NCI-H2029 (cell line): ENCODE results near the gene RBM25.
"Not testable (repeated sequence)": the region's sequence is repeated elsewhere in the genome, so short reads cannot be mapped to it uniquely, and the experiment has no call there.

Source experiments
- DNase-seq: peaks from one replicate; lab custom pipeline; 2025; lab: John Stamatoyannopoulos, UW

The RBM25 gene

GRCh38 chr14:73058224-73058921, at the start of gene RBM25:
Gene RBM25, plus strand, starts transcription at chr14:73058534. Its CDS starts 13,108 bp downstream, at chr14:73071642.
- DNase-seq = peak; percentile 92

- not testable (repeated sequence) for DNase-seq
Measured at GRCh38 chr14:73011189-73011588, 47.1 kb upstream of the RBM25 start.

- no peak for DNase-seq
Measured at GRCh38 chr14:73014105-73014504, 44.2 kb upstream of the RBM25 start.

DNA sequence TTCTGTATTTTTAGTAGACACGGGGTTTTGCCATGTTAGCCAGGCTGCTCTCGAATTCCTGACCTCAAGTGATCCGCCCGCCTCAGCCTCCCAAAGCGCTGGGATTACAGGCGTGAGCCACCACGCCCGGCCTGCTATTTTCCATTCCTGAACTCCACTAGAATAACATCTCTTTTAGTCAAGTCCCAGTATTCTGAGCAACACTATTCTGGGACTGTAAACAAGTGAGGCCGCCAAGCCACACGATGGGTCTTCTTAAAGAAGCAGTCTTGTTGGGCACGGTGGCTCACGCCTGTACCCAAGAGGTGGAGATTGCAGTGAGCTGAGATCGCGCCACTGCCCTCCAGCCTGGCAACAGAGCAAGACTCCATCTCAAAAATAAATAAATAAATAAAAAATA, 42.8 kb upstream of the RBM25 start:
- not testable (repeated sequence) for DNase-seq

DNA sequence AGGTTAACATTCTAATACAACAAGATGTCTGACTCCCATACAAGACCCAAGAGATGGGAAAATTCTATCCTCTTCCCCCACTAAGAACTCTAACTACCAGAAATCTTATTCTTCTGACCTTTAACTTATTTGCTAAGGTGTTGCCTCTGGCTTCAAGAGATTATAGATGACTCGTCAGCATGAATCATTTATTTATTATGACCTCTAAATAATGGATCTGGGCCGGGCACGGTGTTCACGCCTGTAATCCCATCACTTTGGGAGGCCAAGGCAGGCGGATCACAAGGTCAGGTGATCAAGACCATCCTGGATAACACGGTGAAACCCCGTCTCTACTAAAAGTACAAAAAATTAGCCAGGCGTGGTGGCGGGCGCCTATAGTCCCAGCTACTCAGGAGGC, 42.3 kb upstream of the RBM25 start:
- not testable (repeated sequence) for DNase-seq

GRCh38 chr14:73022051-73022450, 36.3 kb upstream of the RBM25 start:
- no peak for DNase-seq

DNA sequence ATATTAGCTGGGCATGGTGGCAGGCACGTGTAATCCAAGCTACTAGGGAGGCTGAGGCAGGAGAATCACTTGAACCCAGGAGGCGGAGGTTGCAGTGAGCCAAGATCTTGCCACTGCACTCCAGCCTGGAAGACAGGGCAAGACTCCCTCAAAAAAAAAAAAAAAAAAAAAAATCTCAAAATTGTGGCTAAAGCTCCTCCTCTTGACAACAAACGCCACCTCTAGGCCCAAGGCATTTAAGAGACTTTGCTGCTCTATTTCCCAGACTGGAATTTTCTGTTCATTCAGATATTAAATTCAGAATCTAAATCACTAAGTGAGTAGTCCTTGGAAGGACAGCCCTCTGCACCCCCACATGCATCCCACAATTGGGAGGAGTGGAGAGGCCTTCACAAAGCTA, 32.8 kb upstream of the RBM25 start:
- no peak for DNase-seq

GRCh38 chr14:73026243-73026844, 32.0 kb upstream of the RBM25 start:
- no peak for DNase-seq

GRCh38 chr14:73026845-73027542, 31.3 kb upstream of the RBM25 start, which contains the start of gene ZFYVE1:
Gene ZFYVE1, minus strand, starts transcription at chr14:73027106. Its CDS starts 2,598 bp downstream, at chr14:73024508.
- peak; percentile 88 for DNase-seq

- DNase-seq = no peak
Measured at GRCh38 chr14:73027546-73027945, 30.8 kb upstream of the RBM25 start.

- no peak for DNase-seq
Measured at GRCh38 chr14:73027984-73028383, 30.4 kb upstream of the RBM25 start.

DNA sequence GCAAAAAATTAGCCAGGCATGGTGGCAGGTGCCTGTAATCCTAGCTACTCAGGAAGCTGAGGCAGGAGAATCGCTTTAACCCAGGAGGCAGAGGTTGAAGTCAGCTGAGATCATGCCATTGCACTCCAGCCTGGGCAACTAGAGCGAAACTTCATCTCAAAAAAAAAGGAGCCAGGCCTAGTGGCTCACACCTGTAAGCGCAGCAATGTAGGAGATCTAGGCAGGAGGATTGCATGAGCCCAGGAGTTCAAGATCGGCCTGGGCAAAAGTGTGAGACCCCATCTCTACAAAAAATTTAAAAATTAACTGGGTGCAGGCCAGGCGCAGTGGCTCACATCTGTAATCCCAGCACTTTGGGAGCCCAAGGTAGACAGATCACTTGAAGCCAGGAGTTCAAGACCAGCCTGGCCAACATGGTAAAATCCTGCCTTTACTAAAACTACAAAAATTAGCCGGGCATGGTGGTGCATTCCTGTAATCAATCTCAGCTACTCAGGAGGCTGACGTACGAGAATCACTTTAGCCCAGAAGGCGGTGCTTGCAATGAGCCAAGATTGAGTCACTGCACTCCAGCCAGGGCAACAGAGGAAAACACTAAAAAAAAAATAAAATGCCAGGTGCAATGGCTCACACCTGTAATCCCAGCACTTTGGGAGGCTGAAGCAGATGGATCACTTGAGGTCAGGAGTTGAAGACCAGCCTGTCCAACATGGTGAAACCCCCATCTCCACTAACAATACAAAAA, 21.5 kb upstream of the RBM25 start:
- not testable (repeated sequence) for DNase-seq

GRCh38 chr14:73047808-73048207, 10.5 kb upstream of the RBM25 start:
- no peak for DNase-seq

GRCh38 chr14:73049428-73049827, 8.9 kb upstream of the RBM25 start:
- no peak for DNase-seq

DNA sequence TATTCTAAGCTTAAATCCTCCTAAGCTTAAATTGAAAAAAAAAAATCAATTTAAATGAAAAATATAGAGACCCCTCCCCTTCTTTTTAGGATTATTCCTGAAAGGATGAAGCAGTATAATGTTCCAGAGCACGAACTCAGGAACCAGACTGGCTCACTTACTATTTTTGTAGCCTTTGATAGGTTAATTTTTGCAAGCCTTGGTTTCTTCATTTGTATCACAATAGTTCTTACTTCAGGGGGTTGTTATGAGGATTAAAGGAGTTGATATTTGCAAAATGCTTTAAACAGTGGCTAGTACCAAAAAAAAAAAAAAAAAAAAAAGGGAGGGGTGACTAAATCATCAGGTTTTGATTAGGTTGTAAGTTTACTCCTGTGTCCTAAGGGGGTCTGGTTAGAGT, 3.1 kb upstream of the RBM25 start:
- no peak for DNase-seq

DNA sequence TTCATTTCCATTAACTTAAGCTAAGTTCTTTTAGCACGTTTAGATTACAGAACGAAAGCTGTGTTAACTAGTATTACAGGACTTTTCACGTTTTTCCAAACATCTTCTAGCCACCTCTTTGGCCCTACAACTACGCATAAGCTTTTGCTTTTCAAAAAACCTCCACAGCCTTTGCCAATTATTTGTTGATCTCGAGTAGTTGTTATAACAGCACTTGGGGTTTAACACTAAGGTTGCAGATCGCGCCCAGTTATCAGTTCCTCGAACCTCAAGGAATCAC, 450 bp upstream of the RBM25 start:
- no peak for DNase-seq

DNA sequence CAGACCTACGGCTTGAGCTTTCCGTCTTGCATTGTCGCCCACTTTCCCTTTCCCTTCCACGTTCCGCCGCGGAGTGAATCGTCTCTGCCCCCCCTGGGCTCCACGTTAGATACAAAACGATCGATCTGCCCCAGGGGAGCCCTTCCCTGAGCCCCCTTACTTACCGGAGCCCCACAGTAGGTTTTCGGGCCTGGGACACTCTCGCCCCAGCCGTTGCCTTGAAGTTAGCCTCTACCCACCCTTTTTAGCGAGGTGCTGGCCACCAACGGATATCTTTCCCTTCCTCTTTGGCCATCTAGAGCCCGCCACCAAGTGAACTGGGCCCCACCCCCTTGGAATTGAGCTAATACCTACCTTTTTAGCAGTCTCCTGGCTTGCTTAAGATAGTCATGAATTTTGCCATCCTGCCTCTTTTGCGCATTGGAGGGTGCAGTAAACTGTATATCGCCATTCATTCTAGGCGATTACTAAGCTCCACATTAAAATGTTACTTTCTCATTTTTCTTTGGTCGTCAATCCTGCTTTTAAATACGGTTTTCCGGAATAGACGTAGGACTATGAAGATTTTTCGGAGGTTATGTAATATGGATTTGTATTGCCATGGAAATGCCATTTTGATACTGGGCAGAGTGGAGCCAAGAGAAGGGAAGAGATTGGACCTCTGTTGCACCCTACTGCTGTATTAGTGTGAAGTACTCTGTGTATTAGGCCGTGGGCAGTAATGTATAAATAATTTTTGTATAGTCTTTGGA, 764 bp downstream of the RBM25 start:
- no peak for DNase-seq

GRCh38 chr14:73069585-73069984, 11.3 kb downstream of the RBM25 start:
- DNase-seq = no peak

- DNase-seq = no peak
Measured at GRCh38 chr14:73091044-73091443, 32.7 kb downstream of the RBM25 start.

DNA sequence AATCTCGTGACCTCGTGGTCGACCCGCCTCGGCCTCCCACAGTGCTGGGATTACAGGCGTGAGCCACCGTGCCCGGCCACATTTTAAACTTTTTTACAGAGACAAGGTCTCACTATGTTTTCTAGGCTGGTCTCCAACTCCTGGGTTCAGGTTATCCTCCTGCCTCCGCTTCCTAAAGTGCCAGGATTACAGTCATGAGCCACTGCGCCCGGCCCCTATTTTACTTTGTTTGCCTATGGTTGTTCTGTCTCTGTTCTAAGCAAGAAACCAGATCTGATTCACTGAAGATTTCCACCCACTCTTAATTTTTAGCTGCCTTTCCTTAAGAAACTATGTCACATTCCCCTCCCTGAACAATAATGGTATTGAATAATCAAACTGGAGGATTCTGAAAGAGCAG, 39.1 kb downstream of the RBM25 start:
- no peak for DNase-seq

DNA sequence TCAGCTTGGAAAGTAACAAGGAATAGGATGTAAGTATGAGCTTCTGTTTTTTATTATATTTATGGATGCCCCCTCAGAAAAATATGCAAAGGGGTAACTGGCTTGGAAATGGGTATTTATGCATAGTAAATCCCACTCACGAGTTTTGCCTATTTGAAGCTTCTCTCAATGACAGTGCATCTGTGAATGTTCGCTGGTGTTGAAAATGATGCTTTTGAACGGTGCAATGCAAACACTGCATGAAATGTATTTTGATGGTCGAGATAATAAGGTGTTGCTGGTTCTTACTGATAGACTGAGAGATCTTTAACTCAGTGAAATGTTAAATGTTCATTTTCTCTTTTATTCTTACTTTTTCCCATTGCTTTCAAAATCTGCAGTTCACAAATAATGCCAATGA, 42.0 kb downstream of the RBM25 start:
- no peak for DNase-seq
